HG02973 (cell line): ENCODE measurements around the gene ANKRD17.

ENCODE experiments used
- ATAC-seq: cut with Tn5 transposase; IDR thresholded peaks from one replicate; pipeline ENCODE4 v1.9.1; 2021; ENCODE audit warnings: moderate library complexity; ENCODE audit not compliant: unreplicated experiment

Gene ANKRD17

GRCh38 chr4:73067971-73068394 lies 190.6 kb downstream of the ANKRD17 start:
- ATAC-seq: no peak

DNA sequence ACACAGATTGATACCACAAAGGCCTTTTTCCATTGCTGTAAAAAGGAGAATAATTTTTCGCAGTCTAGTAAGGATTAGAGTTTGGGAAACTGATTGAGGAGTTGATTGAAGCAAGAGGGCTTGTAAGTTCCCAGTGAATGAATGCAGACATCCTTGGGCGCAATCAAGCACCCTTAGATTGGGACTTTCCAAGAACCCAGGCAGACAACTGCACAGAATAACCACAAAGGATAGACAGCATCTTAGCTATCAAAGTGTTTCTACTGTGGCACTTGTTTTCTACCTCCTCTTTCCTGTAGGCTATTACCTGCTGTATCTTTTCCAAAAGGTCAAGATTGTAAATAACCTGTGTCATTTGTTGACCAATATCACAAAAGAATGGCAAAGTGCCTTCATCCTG lies 191.7 kb downstream of the ANKRD17 start:
- no peak for ATAC-seq

GRCh38 chr4:73066445-73066844 lies 192.2 kb downstream of the ANKRD17 start:
- no peak for ATAC-seq

- no peak for ATAC-seq
Observed at GRCh38 chr4:73064536-73064935, 194.1 kb downstream of the ANKRD17 start.

DNA sequence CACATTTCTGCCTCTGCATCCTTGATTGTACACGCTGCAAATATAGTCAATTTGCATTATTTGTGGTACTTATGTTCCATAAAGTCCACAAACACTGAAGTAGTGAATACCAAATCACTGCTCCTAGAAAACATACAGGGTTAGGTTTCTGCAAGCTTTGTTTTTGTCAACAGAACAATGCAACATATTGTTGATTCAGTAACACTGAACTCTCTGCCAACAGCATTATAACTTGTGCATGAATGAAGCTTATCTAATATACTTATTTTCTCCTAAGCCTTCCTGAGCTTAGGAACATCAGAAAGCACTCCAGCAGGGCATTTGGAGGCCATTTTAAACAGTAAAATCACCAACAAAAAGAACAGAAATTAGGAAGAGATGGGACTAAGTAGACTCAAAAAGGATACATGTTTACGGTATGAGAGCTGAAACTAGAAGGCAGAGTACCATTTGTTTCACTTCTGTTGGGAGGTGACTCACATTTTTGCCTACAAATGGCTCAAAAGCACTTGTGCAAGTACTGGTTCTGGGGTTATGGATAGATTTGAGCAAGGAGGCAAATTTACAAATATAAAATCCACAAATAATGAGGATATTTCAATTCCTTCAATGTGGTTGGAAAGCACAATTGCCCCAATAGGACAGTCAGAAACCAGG lies 203.2 kb downstream of the ANKRD17 start:
- ATAC-seq: peak; percentile 78

DNA sequence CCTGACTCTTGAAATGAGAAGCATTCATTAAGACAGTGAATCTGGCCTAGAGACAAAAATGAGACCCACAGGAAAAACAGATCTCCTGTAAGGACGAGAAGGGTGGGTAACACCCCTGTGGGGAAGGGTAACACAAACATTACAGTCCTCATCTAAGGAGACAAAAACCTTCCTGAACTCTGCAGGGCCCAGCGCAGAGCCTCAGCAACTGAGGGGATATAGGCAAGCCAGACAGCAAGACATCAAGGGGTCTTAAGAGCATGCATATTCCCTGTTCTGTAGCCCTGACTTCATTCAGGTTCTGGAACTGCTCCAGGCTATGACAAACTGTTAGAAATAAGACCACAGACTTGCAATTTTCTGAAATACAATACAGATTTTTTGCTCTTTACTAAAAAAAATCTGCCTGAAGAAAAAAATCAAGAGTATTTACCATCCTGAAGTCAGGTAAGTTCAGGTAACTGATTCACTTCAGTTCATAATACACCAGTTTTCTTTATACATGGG lies 204.6 kb downstream of the ANKRD17 start:
- ATAC-seq: no peak

- no peak for ATAC-seq
Observed at GRCh38 chr4:73053076-73053475, 205.5 kb downstream of the ANKRD17 start.

DNA sequence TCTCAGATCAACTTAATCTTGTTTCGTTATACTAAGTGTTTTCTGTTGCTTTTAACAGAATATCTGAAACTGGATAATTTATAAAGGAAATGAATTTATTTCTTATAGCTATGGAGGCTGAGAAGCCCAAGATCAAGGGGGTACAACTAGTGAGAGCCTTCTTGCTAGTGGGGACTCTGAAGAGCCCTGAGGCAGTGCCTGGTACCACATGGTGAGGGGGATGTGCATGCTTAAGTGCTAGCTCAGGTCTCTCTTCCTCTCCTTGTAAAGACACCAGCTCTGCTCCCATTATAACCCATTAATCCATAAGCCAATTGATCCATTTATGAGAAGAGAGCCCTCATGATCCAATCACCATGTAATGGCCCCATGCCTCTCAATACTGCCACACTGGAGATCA lies 207.0 kb downstream of the ANKRD17 start:
- no peak for ATAC-seq

DNA sequence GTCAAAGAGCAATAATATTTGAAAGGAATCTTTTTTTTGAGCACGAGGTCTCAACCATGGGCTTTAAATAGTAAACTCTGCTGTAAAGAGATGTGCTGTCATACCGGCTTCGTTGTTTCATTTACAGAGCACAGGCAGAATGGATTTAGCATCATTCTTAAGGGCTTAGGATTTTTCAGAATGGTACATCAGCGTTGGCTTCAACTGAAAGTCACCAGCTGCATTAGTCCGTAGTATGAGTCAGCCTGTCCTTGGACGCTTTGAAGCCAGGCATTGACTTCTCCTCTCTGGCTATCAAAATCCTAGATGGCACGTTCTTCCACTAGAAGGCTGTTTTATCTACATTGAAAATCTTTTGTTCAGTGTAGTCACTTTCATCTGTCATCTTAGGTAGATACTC lies 212.7 kb downstream of the ANKRD17 start:
- ATAC-seq: no peak

DNA sequence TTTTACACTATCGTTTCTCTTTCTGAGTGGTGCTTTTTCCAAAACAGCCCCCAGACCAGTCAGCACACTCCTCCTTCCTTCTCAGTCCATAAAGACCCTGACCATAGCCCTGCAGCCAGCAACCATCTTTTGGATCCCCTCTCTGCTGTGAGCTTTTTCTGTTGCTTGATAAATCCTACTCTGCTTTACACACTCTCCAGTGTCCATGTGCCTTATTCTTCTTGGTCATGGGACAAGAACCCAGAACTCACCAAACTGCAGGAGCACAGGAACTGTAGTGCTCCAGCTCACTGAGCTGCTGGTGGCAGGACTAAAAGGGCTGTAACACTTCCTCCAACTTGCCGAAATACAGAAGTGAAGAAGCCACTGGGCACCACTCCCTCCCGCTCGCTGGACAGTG lies 221.5 kb downstream of the ANKRD17 start:
- no peak for ATAC-seq

GRCh38 chr4:73036123-73036522 lies 222.5 kb downstream of the ANKRD17 start:
- no peak for ATAC-seq

DNA sequence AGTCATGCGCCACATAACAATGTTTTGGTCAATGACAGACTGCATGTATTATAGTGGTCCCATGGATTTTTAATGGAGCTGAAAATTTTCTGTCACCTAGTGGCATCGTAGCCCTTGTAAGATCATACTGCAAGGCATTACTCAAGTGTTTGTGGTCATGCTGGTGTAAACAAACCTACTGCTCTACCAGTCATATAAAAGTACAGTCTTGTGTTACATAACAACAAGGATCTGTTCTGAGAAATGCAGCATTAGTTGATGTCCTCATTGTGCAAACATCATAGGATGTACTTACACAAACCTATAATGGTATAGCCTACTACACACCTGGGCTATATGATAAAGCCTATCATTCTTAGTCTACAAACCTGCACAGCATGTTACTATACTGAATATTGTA lies 223.7 kb downstream of the ANKRD17 start:
- ATAC-seq: no peak

DNA sequence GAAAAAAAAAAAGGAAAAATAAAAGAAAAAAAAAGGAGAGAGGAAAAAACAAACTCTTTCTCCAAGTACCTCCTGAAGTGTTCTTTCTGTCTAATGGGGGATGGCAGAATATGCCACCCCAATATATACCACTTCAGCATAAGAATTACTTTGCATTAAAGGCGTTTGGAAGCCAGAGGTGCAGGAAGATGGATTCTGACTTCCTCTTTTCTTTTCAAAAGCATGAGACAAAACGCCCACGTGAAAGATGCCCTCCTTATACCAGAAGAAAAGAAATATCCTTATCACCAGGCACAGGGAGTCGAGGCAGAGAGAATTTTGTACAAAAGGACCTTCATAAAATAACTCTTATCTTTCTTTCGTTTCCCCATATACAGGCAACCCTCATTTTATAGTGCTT lies 230.0 kb downstream of the ANKRD17 start:
- no peak for ATAC-seq
